Subcutaneous abdominal adipose tissue (tissue), 5 donors: ENCODE measurements around the gene STING1.
"Not testable (repeated sequence)": the region's sequence is repeated elsewhere in the genome, so short reads cannot be mapped to it uniquely, and the experiment has no call there.

ENCODE experiments used
- H3K27ac ChIP-seq: one replicate; pipeline ENCODE4 v1.7.0; 2013; ENCODE audit warnings: low read depth, mild to moderate bottlenecking, inconsistent platforms, low read length, moderate library complexity
- H3K27me3 ChIP-seq, 5 donors: one replicate each; pipeline ENCODE4 v1.7.0; 2013; ENCODE audit warnings: low read length in 5 of 5, inconsistent platforms in 1 of 5; ENCODE audit not compliant: control insufficient read depth in 5 of 5, insufficient read depth in 4 of 5
- H3K36me3 ChIP-seq, 5 donors: one replicate each; pipeline ENCODE4 v1.7.0; 2013; ENCODE audit warnings: low read length in 5 of 5; ENCODE audit not compliant: control insufficient read depth in 5 of 5, insufficient read depth in 5 of 5
- H3K4me1 ChIP-seq, 5 donors: one replicate each; pipeline ENCODE4 v1.7.0; 2013; ENCODE audit warnings: low read length in 5 of 5, mild to moderate bottlenecking in 3 of 5, moderate library complexity in 1 of 5; ENCODE audit not compliant: control insufficient read depth in 5 of 5, insufficient read depth in 5 of 5
- H3K4me3 ChIP-seq, 5 donors: one replicate each; pipeline ENCODE4 v1.7.0; 2013; ENCODE audit warnings: low read length in 5 of 5, low read depth in 1 of 5
- H3K9ac ChIP-seq, 5 donors: one replicate each; pipeline ENCODE4 v1.7.0; 2013; ENCODE audit warnings: low read length in 5 of 5, mild to moderate bottlenecking in 4 of 5, moderate library complexity in 3 of 5
- H3K9me3 ChIP-seq, 5 donors: one replicate each; pipeline ENCODE4 v1.7.0; 2013; ENCODE audit warnings: low read length in 5 of 5; ENCODE audit not compliant: control insufficient read depth in 5 of 5
- donor health status: healthy.
- donor health status: healthy.
- donor health status: healthy.
- donor health status: healthy.
- donor health status: healthy.

STING1 gene

GRCh38 chr5:139503036-139503817 is 20.7 kb upstream of the STING1 start:
- not testable (repeated sequence) for H3K27me3 ChIP-seq, H3K27ac ChIP-seq, H3K36me3 ChIP-seq, H3K9ac ChIP-seq, H3K4me1 ChIP-seq, H3K9me3 ChIP-seq, H3K4me3 ChIP-seq

GRCh38 chr5:139501381-139501780 is 18.8 kb upstream of the STING1 start:
- Histone ChIP-seq H3K27me3 (no peaks in the 10 kb centered on the region), H3K4me1 (peaks cover 0 to 4% (median 0%) of the 10 kb centered on the region in 5 donors), H3K9me3 (peaks cover 0 to 4% (median 0%) of the 10 kb centered on the region in 5 donors), H3K36me3 (no peaks in the 10 kb centered on the region), H3K27ac (no peak overlapping the region), H3K9ac (no peak overlapping the region), H3K4me3 (no peak overlapping the region)

GRCh38 chr5:139495638-139496435 is 13.3 kb upstream of the STING1 start:
- Histone ChIP-seq H3K9me3 (no peaks in the 10 kb centered on the region), H3K9ac (no peak overlapping the region), H3K27me3 (no peaks in the 10 kb centered on the region), H3K27ac (peak overlapping the region; percentile 2), H3K4me1 (peaks cover 4 to 20% (median 8%) of the 10 kb centered on the region in 5 donors), H3K4me3 (no peak overlapping the region), H3K36me3 (no peaks in the 10 kb centered on the region)

GRCh38 chr5:139494832-139495231 is 12.3 kb upstream of the STING1 start:
- Histone ChIP-seq H3K9me3 (no peaks in the 10 kb centered on the region), H3K27me3 (no peaks in the 10 kb centered on the region), H3K4me3 (no peak overlapping the region), H3K4me1 (peaks cover 4 to 20% (median 8%) of the 10 kb centered on the region in 5 donors), H3K27ac (peak overlapping the region; percentile 2), H3K9ac (no peak overlapping the region), H3K36me3 (no peaks in the 10 kb centered on the region)

- peaks cover 4 to 20% (median 8%) of the 10 kb centered on the region in 5 donors for H3K4me1 ChIP-seq
- H3K27ac ChIP-seq, result no peak overlapping the region
- H3K9me3 ChIP-seq, result no peaks in the 10 kb centered on the region
Measured at GRCh38 chr5:139494256-139494655, 11.7 kb upstream of the STING1 start.

GRCh38 chr5:139492700-139493192 is 10.2 kb upstream of the STING1 start:
- H3K27ac ChIP-seq, result no peak overlapping the region

More at GRCh38 chr5:139494256-139494655, 11.7 kb upstream of the STING1 start:
- Histone ChIP-seq H3K4me3 (no peak overlapping the region), H3K36me3 (no peaks in the 10 kb centered on the region), H3K27me3 (no peaks in the 10 kb centered on the region), H3K9ac (no peak overlapping the region)

GRCh38 chr5:139488260-139488659 is 5.7 kb upstream of the STING1 start:
- no peaks in the 10 kb centered on the region for H3K9me3 ChIP-seq
- H3K27ac ChIP-seq, result no peak overlapping the region
- no peak overlapping the region for H3K4me3 ChIP-seq
- H3K4me1 ChIP-seq, result peaks cover 10 to 37% (median 14%) of the 10 kb centered on the region in 5 donors
- H3K36me3 ChIP-seq, result no peaks in the 10 kb centered on the region
- no peaks in the 10 kb centered on the region for H3K27me3 ChIP-seq
- H3K9ac ChIP-seq, result no peak overlapping the region

More at GRCh38 chr5:139492700-139493192, 10.2 kb upstream of the STING1 start:
- Histone ChIP-seq H3K4me3 (peak overlapping the region in 1 of 5 donors; percentile 10), H3K36me3 (no peaks in the 10 kb centered on the region), H3K4me1 (peaks cover 6 to 29% (median 10%) of the 10 kb centered on the region in 5 donors), H3K27me3 (no peaks in the 10 kb centered on the region), H3K9ac (peak overlapping the region in 2 of 5 donors; percentile 24 to 29), H3K9me3 (no peaks in the 10 kb centered on the region)

GRCh38 chr5:139486201-139486600 is 3.6 kb upstream of the STING1 start:
- Histone ChIP-seq H3K4me3 (no peak overlapping the region), H3K27ac (no peak overlapping the region), H3K4me1 (peaks cover 10 to 47% (median 21%) of the 10 kb centered on the region in 5 donors), H3K36me3 (no peaks in the 10 kb centered on the region), H3K9ac (no peak overlapping the region), H3K27me3 (no peaks in the 10 kb centered on the region), H3K9me3 (no peaks in the 10 kb centered on the region)

- not testable (repeated sequence) for H3K9me3 ChIP-seq
- H3K4me3 ChIP-seq, result peak overlapping the region in 3 of 5 donors; percentile 71 to 75 (median 73)
Measured at GRCh38 chr5:139482890-139483208, 291 bp upstream of the STING1 start.

GRCh38 chr5:139481580-139482049 is 943 bp downstream of the STING1 start:
- H3K27me3 ChIP-seq, result no peaks in the 10 kb centered on the region
- H3K9ac ChIP-seq, result peak overlapping the region; percentile 43 to 88 (median 77)
- peak overlapping the region; percentile 48 to 77 (median 73) for H3K4me3 ChIP-seq
- H3K27ac ChIP-seq, result peak overlapping the region; percentile 91
- peaks cover 8 to 38% (median 25%) of the 10 kb centered on the region in 5 donors for H3K4me1 ChIP-seq
- H3K36me3 ChIP-seq, result peaks cover 0 to 26% (median 18%) of the 10 kb centered on the region in 5 donors
- no peaks in the 10 kb centered on the region for H3K9me3 ChIP-seq

More at GRCh38 chr5:139482890-139483208, 291 bp upstream of the STING1 start:
- peaks cover 8 to 46% (median 25%) of the 10 kb centered on the region in 5 donors for H3K4me1 ChIP-seq
- H3K27me3 ChIP-seq, result not testable (repeated sequence)
- peak overlapping the region in 1 of 5 donors; percentile 88 for H3K9ac ChIP-seq
- H3K27ac ChIP-seq, result peak overlapping the region; percentile 91
- H3K36me3 ChIP-seq, result peaks cover 0 to 15% (median 8%) of the 10 kb centered on the region in 5 donors
